ENCODE measurements around the gene AGGF1.
"Not testable (repeated sequence)": the region's sequence is repeated elsewhere in the genome, so short reads cannot be mapped to it uniquely, and the experiment has no call there.

The AGGF1 gene

GRCh38 chr5:77030097-77031071 is at the start of gene AGGF1:
Gene AGGF1 (plus strand): TSS chr5:77030404. CDS start chr5:77030767, 363 bp downstream.
- peak; percentile 67 for DNase-seq

- no peak for DNase-seq
Measured at GRCh38 chr5:76980518-76981144, 49.6 kb upstream of the AGGF1 start.

- DNase-seq: no peak
Measured at GRCh38 chr5:76982450-76982849, 47.8 kb upstream of the AGGF1 start.

- DNase-seq: no peak
Measured at GRCh38 chr5:76983468-76983867, 46.7 kb upstream of the AGGF1 start.

GRCh38 chr5:76986825-76987526 is 43.2 kb upstream of the AGGF1 start:
- DNase-seq: no peak

- no peak for DNase-seq
Measured at GRCh38 chr5:76990899-76991459, 39.2 kb upstream of the AGGF1 start.

GRCh38 chr5:76993436-76993835 is 36.8 kb upstream of the AGGF1 start:
- not testable (repeated sequence) for DNase-seq

- DNase-seq: no peak
Measured at GRCh38 chr5:76994337-76994736, 35.9 kb upstream of the AGGF1 start.

- DNase-seq: not testable (repeated sequence)
Measured at GRCh38 chr5:76998251-76998650, 32.0 kb upstream of the AGGF1 start.

- DNase-seq: no peak
Measured at GRCh38 chr5:76999451-76999850, 30.8 kb upstream of the AGGF1 start.

GRCh38 chr5:77003246-77003645 is 27.0 kb upstream of the AGGF1 start:
- DNase-seq: no peak

- DNase-seq: no peak
Measured at GRCh38 chr5:77006124-77006523, 24.1 kb upstream of the AGGF1 start.

GRCh38 chr5:77008413-77008812 is 21.8 kb upstream of the AGGF1 start:
- DNase-seq: no peak

GRCh38 chr5:77010243-77010642 is 20.0 kb upstream of the AGGF1 start:
- DNase-seq: no peak

- DNase-seq: no peak
Measured at GRCh38 chr5:77011498-77011897, 18.7 kb upstream of the AGGF1 start.

GRCh38 chr5:77012601-77013000 is 17.6 kb upstream of the AGGF1 start:
- peak; percentile 54 for DNase-seq

- no peak for DNase-seq
Measured at GRCh38 chr5:77015938-77016569, 14.2 kb upstream of the AGGF1 start.

GRCh38 chr5:77016962-77017361 is 13.2 kb upstream of the AGGF1 start:
- DNase-seq: no peak

- DNase-seq: no peak
Measured at GRCh38 chr5:77017668-77018067, 12.5 kb upstream of the AGGF1 start.

- DNase-seq: no peak
Measured at GRCh38 chr5:77022511-77023417, 7.4 kb upstream of the AGGF1 start.

GRCh38 chr5:77024490-77024889 is 5.7 kb upstream of the AGGF1 start:
- no peak for DNase-seq

Measured in NK-92 treated with Interleukin-12 subunit alpha and Interleukin-12 subunit beta, amount 100 ng/mL, for 24 hours (cell line).